IPS-18c (cell line): Measurements from ENCODE around the gene LACTB.
A peak's percentile ranks its signal among the peaks of the same experiment; 100 is the strongest.

Source experiments
- H3K4me3 ChIP-seq: 2 replicates; pipeline ENCODE4 v1.7.0; 2013; ENCODE audit warnings: low read depth, mild to moderate bottlenecking, low read length, moderate library complexity; ENCODE audit not compliant: insufficient read depth
- H3K9me3 ChIP-seq: one replicate; pipeline ENCODE4 v1.6.1; 2013; ENCODE audit warnings: mild to moderate bottlenecking, low read length, moderate library complexity; ENCODE audit not compliant: control insufficient read depth, insufficient read depth

The LACTB gene

GRCh38 chr15:63187589-63188226, 66.0 kb downstream of the LACTB start:
- no peak overlapping the region for H3K4me3 ChIP-seq
- H3K9me3 ChIP-seq: no peaks in the 10 kb centered on the region

- Histone ChIP-seq H3K9me3 (no peaks in the 10 kb centered on the region), H3K4me3 (peak overlapping the region; percentile 65)
Measured at GRCh38 chr15:63188247-63188925, 66.7 kb downstream of the LACTB start.

- H3K4me3 ChIP-seq: peak within 1 kb of the TSS; percentile 76
Measured at GRCh38 chr15:63188926-63189871, 67.5 kb downstream of the LACTB start, which contains the start of gene RAB8B. Gene RAB8B (plus strand): TSS chr15:63189606. CDS start chr15:63189625, 19 bp downstream.

GRCh38 chr15:63189941-63190768, 68.5 kb downstream of the LACTB start:
- H3K9me3 ChIP-seq: no peaks in the 10 kb centered on the region
- peak overlapping the region; percentile 76 for H3K4me3 ChIP-seq

More at GRCh38 chr15:63188926-63189871, 67.5 kb downstream of the LACTB start, which contains the start of gene RAB8B:
- no peaks in the 10 kb centered on the region for H3K9me3 ChIP-seq

- no peak overlapping the region for H3K4me3 ChIP-seq
Measured at GRCh38 chr15:63190769-63191649, 69.3 kb downstream of the LACTB start.

More at GRCh38 chr15:63190769-63191649, 69.3 kb downstream of the LACTB start:
- no peaks in the 10 kb centered on the region for H3K9me3 ChIP-seq
